HEK293 (cell line): ENCODE data around the gene PHF21A.

Source experiments
- CTCF ChIP-seq: fragments of 450-650 bp; formaldehyde crosslinking; IDR thresholded peaks from 2 replicates; pipeline ENCODE4 v1.5.1; 2016; ENCODE audit warnings: missing biosample characterization, missing genetic modification characterization
- REST ChIP-seq: fragments of 450-650 bp; formaldehyde crosslinking; IDR thresholded peaks from 2 replicates; pipeline ENCODE4 v1.5.1; 2016; ENCODE audit warnings: missing biosample characterization, missing genetic modification characterization
- ZBTB1 ChIP-seq: fragments of 450-650 bp; formaldehyde crosslinking; IDR thresholded peaks from 2 replicates; pipeline ENCODE4 v1.5.1; 2016; ENCODE audit warnings: missing biosample characterization, missing genetic modification characterization
- ZBTB26 ChIP-seq: fragments of 450-650 bp; formaldehyde crosslinking; optimal IDR thresholded peaks from 2 replicates; pipeline ENCODE3; 2016; ENCODE audit warnings: missing biosample characterization, mild to moderate bottlenecking, missing genetic modification characterization
- ZFP41 ChIP-seq: fragments of 450-650 bp; formaldehyde crosslinking; IDR thresholded peaks from 2 replicates; pipeline ENCODE4 v1.5.1; 2016; ENCODE audit warnings: missing biosample characterization, missing genetic modification characterization, borderline replicate concordance
- ZNF174 ChIP-seq: fragments of 450-650 bp; formaldehyde crosslinking; IDR thresholded peaks from 2 replicates; pipeline ENCODE4 v1.5.0; 2017; ENCODE audit warnings: missing biosample characterization, mild to moderate bottlenecking, missing genetic modification characterization
- ZNF175 ChIP-seq: fragments of 450-650 bp; formaldehyde crosslinking; IDR thresholded peaks from 2 replicates; pipeline ENCODE4 v1.5.1; 2016; ENCODE audit warnings: missing biosample characterization, missing genetic modification characterization
- ZNF2 ChIP-seq: fragments of 450-650 bp; formaldehyde crosslinking; IDR thresholded peaks from 2 replicates; pipeline ENCODE4 v1.5.1; 2016; ENCODE audit warnings: missing biosample characterization, missing genetic modification characterization
- ZNF274 ChIP-seq, 2 experiments: fragments of 200-500 bp in 1 of 2; fragments of 450-650 bp in 1 of 2; sonication (Bioruptor generic) in 1 of 2; formaldehyde crosslinking in 1 of 2; IDR thresholded peaks; 2 replicates each; pipeline versions ENCODE4 v1.5.1 to v1.6.1; 2014 to 2016; ENCODE audit warnings: borderline replicate concordance in 1 of 2, inconsistent platforms in 1 of 2, low read length in 1 of 2, missing biosample characterization in 1 of 2, missing genetic modification characterization in 1 of 2
- ZNF324 ChIP-seq: fragments of 450-650 bp; formaldehyde crosslinking; IDR thresholded peaks from 2 replicates; pipeline ENCODE4 v1.5.1; 2016; ENCODE audit warnings: missing biosample characterization, missing genetic modification characterization
- ZNF610 ChIP-seq: fragments of 450-650 bp; formaldehyde crosslinking; IDR thresholded peaks from 2 replicates; pipeline ENCODE4 v1.5.1; 2016; ENCODE audit warnings: missing biosample characterization, missing genetic modification characterization, borderline replicate concordance
- ZNF626 ChIP-seq: fragments of 450-650 bp; sonication (Bioruptor Pico); formaldehyde crosslinking; IDR thresholded peaks from 2 replicates; pipeline ENCODE4 v1.5.1; 2018; ENCODE audit warnings: missing biosample characterization, missing genetic modification characterization, inconsistent platforms
- ZNF639 ChIP-seq: fragments of 450-650 bp; formaldehyde crosslinking; IDR thresholded peaks from 2 replicates; pipeline ENCODE4 v1.5.1; 2016; ENCODE audit warnings: missing biosample characterization, missing genetic modification characterization
- ZSCAN30 ChIP-seq: fragments of 450-650 bp; IDR thresholded peaks from 2 replicates; pipeline ENCODE4 v1.5.1; 2018; ENCODE audit warnings: missing biosample characterization, mild to moderate bottlenecking, missing genetic modification characterization, moderate library complexity

GRCh38 chr11:46112961-46113607, 8.2 kb downstream of the PHF21A start:
- TF ChIP-seq CTCF (tag by site-specific recombination) (no peak), ZNF274 (IDR thresholded peaks at IDR 0.05; ENCODE audit: low read length) (no peak), ZNF274 (tag by site-specific recombination; IDR thresholded peaks at IDR 0.05; ENCODE audit: borderline replicate concordance) (no peak), ZBTB26 (tag by site-specific recombination) (no peak), REST (tag by site-specific recombination) (no peak), ZNF324 (no peak), ZSCAN30 (tag by site-specific recombination) (no peak), ZFP41 (tag by site-specific recombination) (no peak), ZNF639 (tag by site-specific recombination) (no peak), ZNF626 (tag by site-specific recombination) (no peak), ZBTB1 (tag by site-specific recombination) (no peak), ZNF174 (tag by site-specific recombination) (no peak), ZNF610 (tag by site-specific recombination) (no peak), ZNF2 (no peak), ZNF175 (no peak)
